ENCODE data around the gene PTH1R.

DNA sequence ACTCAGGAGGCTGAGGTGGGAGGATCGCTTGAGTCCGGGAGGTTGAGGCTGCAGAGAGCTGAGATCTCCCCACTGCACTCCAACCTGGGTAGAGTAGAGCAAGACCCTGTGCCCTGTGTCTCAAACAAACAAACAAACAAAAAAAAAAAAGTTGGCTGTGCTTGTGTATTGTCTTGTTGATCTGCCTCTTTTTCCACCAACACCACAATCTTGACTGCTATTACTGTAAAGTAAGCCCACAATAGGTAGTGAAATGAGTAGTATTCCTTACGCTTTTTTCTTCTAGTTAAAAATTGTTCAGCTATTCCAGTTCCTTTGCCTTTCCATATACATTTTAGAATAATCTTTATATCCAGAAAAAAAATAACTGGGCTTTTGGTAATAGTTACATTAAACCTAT is 35.5 kb downstream of the PTH1R start:
- no peak for TF ChIP-seq POLR2A (IDR thresholded peaks at IDR 0.05; ENCODE audit: borderline replicate concordance, extremely low read depth, insufficient read depth, insufficient read length)
- no peak for TF ChIP-seq POLR2AphosphoS5 (IDR thresholded peaks at IDR 0.05; ENCODE audit: low read depth, low read length)
- TF ChIP-seq JUND (IDR thresholded peaks at IDR 0.05), result no peak
- no peak for TF ChIP-seq ATF3 (IDR thresholded peaks at IDR 0.05)
- TF ChIP-seq REST (IDR thresholded peaks at IDR 0.05; ENCODE audit: low read depth), result no peak
- no peak for TF ChIP-seq CTCF (IDR thresholded peaks at IDR 0.05 in 2 of 3, conservative IDR thresholded peaks at IDR 0.05 in 1 of 3; ENCODE audit: borderline replicate concordance in 1 of 3, insufficient read depth in 1 of 3, low read depth in 2 of 3, low read length in 2 of 3)
- TF ChIP-seq CEBPB (IDR thresholded peaks at IDR 0.05; ENCODE audit: low read depth), result no peak
- TF ChIP-seq EZH2 (IDR thresholded peaks at IDR 0.05), result no peak
- TF ChIP-seq FOSL1 (IDR thresholded peaks at IDR 0.05; ENCODE audit: low read depth), result no peak

All from HCT116 (cell line).